NCI-H1417 (cell line): Measurements from ENCODE around the gene TRABD2B.

ENCODE experiments used
- DNase-seq, 3 experiments: peaks; one replicate each; lab custom pipeline; 2025; lab: John Stamatoyannopoulos, UW

TRABD2B gene

GRCh38 chr1:47827109-47827508, 170.1 kb downstream of the TRABD2B start:
- DNase-seq: no peak

GRCh38 chr1:47824716-47825115, 172.5 kb downstream of the TRABD2B start:
- peak in 2 of 3 experiments; percentile 52 to 70 for DNase-seq

GRCh38 chr1:47824297-47824696, 172.9 kb downstream of the TRABD2B start:
- no peak for DNase-seq

GRCh38 chr1:47823040-47823808, 174.0 kb downstream of the TRABD2B start:
- no peak for DNase-seq

- DNase-seq: no peak
These were observed 175.4 kb downstream of the TRABD2B start for GRCh38 chr1:47821760-47822159.

DNA sequence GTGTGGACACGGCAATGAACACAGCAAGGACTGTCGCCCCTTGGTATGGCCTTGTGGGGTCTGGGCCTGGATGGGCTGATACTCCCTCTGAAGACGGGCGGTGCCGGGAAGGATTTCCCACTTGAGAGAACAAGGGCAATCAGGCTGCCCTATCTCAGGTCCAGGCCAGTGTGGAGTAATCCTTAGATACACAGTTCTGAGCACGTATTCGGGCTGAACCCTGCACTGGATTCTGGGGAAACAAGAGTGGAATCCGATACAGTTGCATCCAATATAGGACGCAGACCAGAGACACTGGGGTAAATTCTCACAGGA, 177.7 kb downstream of the TRABD2B start:
- no peak for DNase-seq

- no peak for DNase-seq
These were observed 178.3 kb downstream of the TRABD2B start for GRCh38 chr1:47818682-47819573.

DNA sequence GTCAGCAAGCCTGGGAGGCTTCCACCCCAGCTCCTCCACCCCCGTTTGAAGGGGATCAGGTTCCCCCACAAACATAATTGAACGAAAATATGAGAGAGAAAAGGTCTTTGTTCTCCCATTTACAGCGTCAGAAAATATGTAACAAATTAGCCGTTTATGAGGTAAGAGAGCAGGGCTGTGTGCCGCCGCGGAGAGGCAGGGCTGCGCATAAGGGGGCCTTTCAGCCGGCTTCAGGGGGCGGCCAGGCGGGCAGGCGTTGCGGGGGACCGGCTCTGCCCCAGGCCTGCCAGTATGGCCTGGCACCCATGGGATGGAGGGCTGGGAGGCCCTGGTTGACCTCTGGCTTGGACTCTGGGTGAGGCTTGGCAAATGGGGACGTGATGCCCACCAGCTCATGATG, 179.3 kb downstream of the TRABD2B start:
- no peak for DNase-seq

DNA sequence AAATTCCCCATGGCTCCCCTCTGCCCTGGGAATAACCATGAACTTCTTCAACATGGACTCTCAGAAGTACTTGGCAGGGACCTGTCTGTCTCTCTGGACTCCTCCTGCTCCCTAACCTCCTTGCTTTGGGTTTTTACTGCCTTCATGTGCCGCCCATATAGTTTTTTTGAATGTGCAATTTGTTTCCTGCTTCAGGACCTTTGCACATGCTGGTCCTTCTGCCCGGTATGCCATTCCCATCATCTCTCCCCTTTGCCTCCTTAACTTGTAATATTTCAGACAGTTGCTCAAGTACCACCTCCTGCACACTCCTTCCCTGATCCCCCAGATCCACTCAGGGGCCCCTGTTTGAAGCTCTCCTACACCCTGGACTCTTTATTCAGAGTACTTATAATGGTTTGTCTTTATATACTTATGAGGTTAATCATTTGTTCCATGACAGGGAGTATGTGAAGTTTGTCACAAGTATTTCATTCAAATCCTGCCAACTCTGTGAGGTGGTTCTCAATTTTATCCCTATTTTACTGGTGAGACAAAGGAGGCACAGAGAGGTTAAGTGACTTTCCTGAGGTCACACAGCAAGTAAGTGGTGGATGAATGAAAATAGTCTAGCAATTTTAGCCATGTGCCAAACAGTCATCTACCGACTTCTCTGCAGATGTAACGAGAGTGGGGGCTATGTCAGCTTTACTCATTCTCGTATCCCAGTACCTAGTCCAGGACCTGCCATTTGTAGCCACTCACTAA, 180.7 kb downstream of the TRABD2B start:
- no peak for DNase-seq

- no peak for DNase-seq
These were observed 182.4 kb downstream of the TRABD2B start for GRCh38 chr1:47814612-47815395.

DNA sequence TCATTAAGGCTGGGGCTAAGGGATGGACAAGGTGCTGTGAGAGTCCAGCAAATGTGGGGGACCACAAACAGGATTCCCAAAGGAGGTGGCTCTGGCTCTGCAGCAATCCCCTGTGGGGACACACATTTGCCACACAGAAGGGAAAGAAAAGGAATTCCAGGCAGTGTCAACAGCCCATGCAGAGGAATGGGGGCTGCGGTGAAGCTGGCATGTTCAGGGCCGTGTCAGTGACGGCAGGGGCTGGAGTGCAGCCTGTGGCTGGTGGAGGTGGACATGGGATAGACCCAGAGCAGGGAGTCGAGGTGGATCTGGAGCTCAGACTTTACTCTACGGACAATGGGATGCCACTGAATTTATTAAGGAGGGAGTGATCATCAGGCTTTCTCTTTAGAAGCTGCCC, 183.2 kb downstream of the TRABD2B start:
- DNase-seq: no peak

DNA sequence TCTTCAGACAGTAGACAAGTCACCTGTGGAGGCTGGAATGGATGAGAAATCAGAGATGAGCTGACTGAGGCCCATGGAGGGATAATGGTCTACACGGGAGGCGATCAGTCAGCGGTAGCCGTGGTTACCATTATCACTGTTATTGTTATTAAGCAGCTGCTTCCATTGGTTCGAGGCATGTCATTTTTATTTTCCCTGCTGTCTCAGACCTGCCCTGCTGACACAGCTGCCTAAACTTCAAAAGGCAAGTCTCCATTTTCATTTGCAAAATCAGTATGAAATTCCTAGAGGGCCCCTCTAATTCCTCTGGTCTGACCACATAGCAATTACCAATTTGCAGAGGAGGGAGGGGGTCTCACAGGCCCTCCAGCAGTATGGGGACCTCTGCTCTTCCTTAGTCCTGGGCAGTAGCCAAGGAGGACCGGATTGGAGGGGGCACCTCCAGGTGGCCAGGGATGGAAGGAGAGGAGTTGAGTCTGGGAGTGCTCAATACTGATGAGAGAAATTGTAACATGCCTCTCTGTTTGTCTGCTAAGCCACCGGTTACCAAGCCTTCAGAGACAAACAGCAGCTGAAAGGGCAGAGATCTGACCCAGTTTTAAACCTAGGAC, 184.2 kb downstream of the TRABD2B start:
- peak in 2 of 3 experiments; percentile 25 to 63 for DNase-seq

DNA sequence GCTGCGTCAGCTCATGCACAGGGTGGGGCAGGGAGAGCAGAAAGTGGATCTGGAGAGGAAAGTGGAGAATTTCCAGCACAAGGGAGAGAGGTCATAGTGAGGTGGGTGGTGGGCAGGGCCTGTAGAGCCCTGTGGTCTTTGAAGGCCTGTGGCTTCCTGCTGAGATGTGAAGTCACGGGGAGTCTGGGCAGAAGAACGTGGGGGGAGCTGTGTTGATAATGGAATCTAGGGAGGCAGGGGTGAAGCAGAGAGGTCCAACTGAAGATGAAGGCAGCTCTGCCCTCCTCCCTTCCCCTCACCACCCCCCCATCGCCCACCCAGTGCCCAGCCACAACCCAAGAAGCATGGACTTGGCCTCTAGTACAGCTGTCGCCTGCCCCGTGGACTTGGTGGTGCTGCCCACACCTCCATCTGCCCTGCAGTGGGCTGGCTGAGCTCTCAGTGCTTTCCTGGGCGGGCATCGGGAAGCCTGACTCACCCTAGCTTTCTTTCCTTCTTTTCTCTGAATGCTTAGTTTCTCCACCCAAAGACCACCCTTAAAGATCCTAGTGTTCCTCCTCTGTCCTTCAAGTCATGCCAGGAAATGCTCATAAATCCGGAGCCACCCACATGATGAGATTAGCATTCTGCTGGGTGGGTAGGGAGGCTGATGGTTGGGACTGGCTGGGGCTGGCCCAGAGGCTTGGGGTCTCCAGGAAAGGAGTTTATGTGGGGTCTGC, 186.1 kb downstream of the TRABD2B start:
- DNase-seq: no peak

GRCh38 chr1:47809301-47810084, 187.7 kb downstream of the TRABD2B start:
- DNase-seq: peak in 2 of 3 experiments; percentile 58 to 84

GRCh38 chr1:47808612-47809011, 188.6 kb downstream of the TRABD2B start:
- no peak for DNase-seq

DNA sequence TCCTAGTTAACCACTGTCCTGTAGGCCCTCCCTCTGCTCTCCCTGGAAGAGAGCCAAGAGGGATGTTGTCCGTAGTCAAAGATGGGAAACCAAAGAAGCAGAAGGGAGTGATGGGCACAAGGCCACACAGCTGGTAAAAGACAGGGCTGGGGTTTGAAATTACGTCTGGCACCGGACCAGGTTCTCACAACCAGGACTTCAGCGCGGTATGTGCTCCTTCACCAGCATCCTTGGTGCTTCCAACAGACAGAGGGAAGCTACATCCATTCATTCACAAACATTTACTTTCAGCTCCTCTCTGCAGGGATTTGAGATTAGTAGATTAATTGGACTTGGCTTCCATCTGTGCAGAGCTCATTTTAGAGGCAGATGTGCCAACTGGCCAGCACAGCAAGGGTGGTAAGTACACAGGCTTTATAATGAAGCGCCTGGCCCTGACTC, 191.2 kb downstream of the TRABD2B start:
- peak in 1 of 3 experiments; percentile 55 for DNase-seq

GRCh38 chr1:47805018-47805417, 192.2 kb downstream of the TRABD2B start:
- no peak for DNase-seq

GRCh38 chr1:47803815-47804501, 193.2 kb downstream of the TRABD2B start:
- peak; percentile 16 to 68 (median 26) for DNase-seq

GRCh38 chr1:47797575-47797974, 199.6 kb downstream of the TRABD2B start:
- DNase-seq: peak in 2 of 3 experiments; percentile 20 to 54
